Upper lobe of right lung (tissue), 1 donor: ENCODE results near the gene SEZ6L2. TPM values are rescaled to one million over a fixed set of nuclear protein-coding genes. Genes with fewer than 3 reads are reported as not detected.

Experiments
- ATAC-seq: fragments of 200-7000 bp; cut with Tn5 transposase; one replicate; pipeline ENCODE4 v1.9.1; 2020; ENCODE audit warnings: mild to moderate bottlenecking, moderate library complexity
- DNase-seq: peaks from one replicate; pipeline ENCODE4 v3.0.0-alpha.2; 2020
- H3K27ac ChIP-seq: fragments of 200-600 bp; one replicate; pipeline ENCODE4 v1.8.0; 2022
- H3K27me3 ChIP-seq: fragments of 200-600 bp; one replicate; pipeline ENCODE4 v1.8.0; 2022; ENCODE audit warnings: mild to moderate bottlenecking
- H3K36me3 ChIP-seq: fragments of 200-600 bp; one replicate; pipeline ENCODE4 v1.8.0; 2022
- H3K4me1 ChIP-seq: fragments of 200-600 bp; one replicate; pipeline ENCODE4 v1.8.0; 2022
- H3K4me3 ChIP-seq: fragments of 200-600 bp; one replicate; pipeline ENCODE4 v1.8.0; 2022; ENCODE audit warnings: mild to moderate bottlenecking
- H3K9me3 ChIP-seq: fragments of 200-600 bp; one replicate; pipeline ENCODE4 v1.8.0; 2022
- CTCF ChIP-seq: fragments of 200-600 bp; IDR thresholded peaks from one replicate; pipeline ENCODE4 v1.8.0; 2022; ENCODE audit warnings: antibody characterized with exemption
- intact Hi-C: fragments of 100-400 bp; cut with DNase I; formaldehyde crosslinking; loops from one replicate; pipeline ENCODE4 v1.11.0; 2022
- total RNA-seq: library from RNA; stranded (reverse); fragmentation: NEBNext Ultra II Directional; extraction: Animal tissue kit (Norgen Biotek cat#: 25700); gene quantifications from one replicate; pipeline ENCODE4 v1.2.1, GENCODE V29; 2021
- donor health status: DM: no; HTN: yes; CAD: no; lungs with severe emphysema.

The SEZ6L2 gene
- total RNA-seq, 1 donor from 2014 or later = 11.9 TPM

DNA sequence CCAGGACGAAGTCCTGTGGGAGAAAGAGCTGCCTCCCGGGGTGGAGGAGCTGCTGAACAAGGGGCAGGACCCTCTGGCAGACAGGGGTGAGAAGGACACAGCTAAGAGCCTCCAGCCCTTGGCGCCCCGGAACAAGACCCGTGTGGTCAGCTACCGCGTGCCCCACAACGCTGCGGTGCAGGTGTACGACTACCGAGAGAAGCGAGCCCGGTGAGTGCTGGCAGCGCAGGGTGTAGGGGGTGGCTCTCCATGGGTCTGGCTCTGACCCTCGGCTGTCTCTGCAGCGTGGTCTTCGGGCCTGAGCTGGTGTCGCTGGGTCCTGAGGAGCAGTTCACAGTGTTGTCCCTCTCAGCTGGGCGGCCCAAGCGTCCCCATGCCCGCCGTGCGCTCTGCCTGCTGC is 57.7 kb downstream of the SEZ6L2 start:
- Histone ChIP-seq H3K36me3 (peaks cover 97% of the 10 kb centered on the region), H3K27me3 (no peaks in the 10 kb centered on the region), H3K9me3 (no peaks in the 10 kb centered on the region), H3K27ac (no peak overlapping the region), H3K4me3 (no peak overlapping the region), H3K4me1 (no peaks in the 10 kb centered on the region)
- ATAC-seq (no peak), DNase-seq (no peak)
- no peak for TF ChIP-seq CTCF
- intact Hi-C loops = no loop called here

DNA sequence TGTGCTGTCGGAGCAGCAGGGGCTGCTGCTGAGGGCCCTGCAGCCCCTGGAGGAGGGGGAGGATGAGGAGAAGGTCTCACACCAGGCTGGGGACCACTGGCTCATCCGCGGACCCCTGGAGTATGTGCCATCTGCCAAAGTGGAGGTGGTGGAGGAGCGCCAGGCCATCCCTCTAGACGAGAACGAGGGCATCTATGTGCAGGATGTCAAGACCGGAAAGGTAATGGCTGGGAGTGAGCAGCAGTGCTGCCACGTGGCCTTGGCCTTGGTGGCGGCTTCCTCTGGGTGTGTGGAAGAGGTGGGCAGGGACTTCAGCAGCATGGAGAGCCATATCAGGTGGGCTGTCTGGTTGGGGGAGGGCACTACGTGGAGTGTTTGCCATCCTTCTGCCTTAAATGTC is 59.1 kb downstream of the SEZ6L2 start:
- Histone ChIP-seq H3K27me3 (no peaks in the 10 kb centered on the region), H3K36me3 (peaks cover 97% of the 10 kb centered on the region), H3K4me3 (no peak overlapping the region), H3K9me3 (no peaks in the 10 kb centered on the region), H3K4me1 (no peaks in the 10 kb centered on the region), H3K27ac (no peak overlapping the region)
- TF ChIP-seq CTCF = no peak
- DNase-seq (no peak), ATAC-seq (no peak)
- intact Hi-C loops = no loop called here

DNA sequence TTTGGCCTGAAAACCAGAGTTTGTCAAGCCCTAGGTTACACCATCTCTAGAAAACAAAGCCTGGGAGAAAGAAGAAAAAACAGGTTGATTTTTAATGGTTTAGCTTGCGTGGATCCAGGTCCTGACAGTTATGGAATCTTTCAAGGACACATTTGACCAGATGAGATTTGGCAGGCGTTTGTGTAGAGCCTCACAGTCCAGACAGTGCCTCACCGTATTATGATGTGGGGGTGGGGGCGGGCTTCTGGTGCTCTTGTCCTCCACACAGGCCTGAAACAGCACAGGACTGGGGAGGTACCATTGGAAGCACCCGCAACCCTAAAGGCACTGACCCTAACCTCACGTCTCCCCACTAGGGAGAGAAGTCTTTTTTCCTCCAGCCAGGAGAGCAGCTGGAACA is 59.5 kb downstream of the SEZ6L2 start:
- ATAC-seq = no peak
- Histone ChIP-seq H3K27ac (no peak overlapping the region), H3K4me3 (no peak overlapping the region), H3K4me1 (no peaks in the 10 kb centered on the region), H3K27me3 (no peaks in the 10 kb centered on the region), H3K36me3 (peaks cover 97% of the 10 kb centered on the region), H3K9me3 (no peaks in the 10 kb centered on the region)
- TF ChIP-seq CTCF = no peak
- intact Hi-C loops = no loop called here
- no peak for DNase-seq

- no peaks in the 10 kb centered on the region for H3K27me3 ChIP-seq
- no peaks in the 10 kb centered on the region for H3K4me1 ChIP-seq
- ATAC-seq (no peak), DNase-seq (no peak)
- intact Hi-C loops = no loop called here
- H3K36me3 ChIP-seq = peaks cover 100% of the 10 kb centered on the region
- H3K9me3 ChIP-seq = no peaks in the 10 kb centered on the region
- H3K4me3 ChIP-seq = no peak overlapping the region
- H3K27ac ChIP-seq = no peak overlapping the region
- no peak for TF ChIP-seq CTCF
Observed at GRCh38 chr16:29837841-29838240, 61.5 kb downstream of the SEZ6L2 start.

GRCh38 chr16:29836623-29837022 is 62.7 kb downstream of the SEZ6L2 start:
- DNase-seq (no peak), ATAC-seq (no peak)
- H3K9me3 ChIP-seq = no peaks in the 10 kb centered on the region
- no peak for TF ChIP-seq CTCF
- H3K27me3 ChIP-seq = no peaks in the 10 kb centered on the region
- H3K4me1 ChIP-seq = no peaks in the 10 kb centered on the region
- no peak overlapping the region for H3K27ac ChIP-seq
- no peak overlapping the region for H3K4me3 ChIP-seq
- peaks cover 100% of the 10 kb centered on the region for H3K36me3 ChIP-seq
- intact Hi-C loops = no loop called here

DNA sequence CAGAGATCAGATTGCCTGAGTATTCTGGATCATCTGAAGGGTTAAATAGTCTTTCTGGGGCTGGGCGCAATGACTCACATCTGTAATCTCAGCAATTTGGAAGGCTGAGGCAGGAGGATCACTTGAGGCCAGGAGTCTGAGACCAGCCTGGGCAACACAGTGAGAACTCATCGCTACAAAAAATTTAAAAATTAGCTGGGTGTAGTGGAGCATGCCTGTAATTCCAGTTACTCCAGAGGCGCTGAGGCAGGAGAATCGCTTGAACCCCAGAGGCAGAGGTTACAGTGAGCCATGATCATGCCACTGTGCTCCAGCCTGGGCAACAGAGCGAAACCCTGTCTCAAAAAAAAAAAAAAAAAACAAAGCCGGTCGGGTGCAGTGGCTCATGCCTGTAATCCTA is 63.4 kb downstream of the SEZ6L2 start:
- no peak for TF ChIP-seq CTCF
- ATAC-seq (no peak), DNase-seq (no peak)
- Histone ChIP-seq H3K4me1 (no peaks in the 10 kb centered on the region), H3K27ac (no peak overlapping the region), H3K9me3 (no peaks in the 10 kb centered on the region), H3K36me3 (peaks cover 100% of the 10 kb centered on the region), H3K27me3 (no peaks in the 10 kb centered on the region), H3K4me3 (no peak overlapping the region)
- intact Hi-C loops = no loop called here
